HepG2 (cell line): ENCODE results near the gene STK32C. TPM values are rescaled to one million over a fixed set of nuclear protein-coding genes. Genes with fewer than 3 reads are reported as not detected.
"Not testable (repeated sequence)": the region's sequence is repeated elsewhere in the genome, so short reads cannot be mapped to it uniquely, and the experiment has no call there.

Experiments used
- ATAC-seq: fragments of 200-7000 bp; cut with Tn5 transposase; 3 replicates; pipeline ENCODE4 v1.9.1; 2020; ENCODE audit warnings: mild to moderate bottlenecking, moderate library complexity
- BruUV-seq: library from RNA; stranded (reverse); fragments of 400-500 nt; replicated peaks from 2 replicates; lab custom pipeline; 2021; lab: Mats Ljungman, UMichigan
- CTCF ChIA-PET: fragments of 300-600 bp; formaldehyde crosslinking; extraction: SDS; loops from one replicate; lab custom pipeline; 2021; ENCODE audit warnings: low total read pairs, inconsistent platforms, low intra/inter-chr PET ratio; lab: Yijun Ruan, JAX
- POLR2A ChIA-PET: fragments of 350-600 bp; sonication (Branson Sonifier 250); formaldehyde crosslinking; loops from one replicate; lab custom pipeline; 2020; ENCODE audit warnings: antibody characterized with exemption, inconsistent platforms; lab: Yijun Ruan, JAX
- DNase-seq: peaks from one replicate; pipeline ENCODE4 v3.0.0-alpha.2; 2015; ENCODE audit warnings: low spot score
- FAIRE-seq: peaks from 3 replicates; lab custom pipeline; 2011; peaks lifted over from hg19 to GRCh38; lab: Jason Lieb, UNC
- H2AFZ ChIP-seq: one replicate; pipeline ENCODE4 v1.6.1; 2011; ENCODE audit warnings: low read length, inconsistent platforms
- H3K27ac ChIP-seq: fragments of 300-600 bp; 3 replicates; pipeline ENCODE4 v1.8.0; 2011; ENCODE audit warnings: mixed run types, mild to moderate bottlenecking, mixed read lengths, low read length, inconsistent platforms; ENCODE audit not compliant: insufficient read depth; ENCODE audit errors: extremely low read length
- H3K27me3 ChIP-seq, 2 experiments: fragments of 200-600 bp in 1 of 2; 2 replicates in 1 of 2; 3 replicates in 1 of 2; pipeline versions ENCODE4 v1.6.0 to v1.8.0; 2011; ENCODE audit warnings: low read length in 2 of 2, mild to moderate bottlenecking in 2 of 2, moderate library complexity in 2 of 2, inconsistent platforms in 1 of 2; ENCODE audit not compliant: insufficient read depth in 2 of 2, control insufficient read depth in 1 of 2
- H3K36me3 ChIP-seq, 2 experiments: fragments of 200-600 bp in 1 of 2; replicated peaks in 1 of 2; 2 replicates in 1 of 2; 3 replicates in 1 of 2; pipeline versions ENCODE4 v1.5.1 to v1.8.0; 2011; ENCODE audit warnings: low read length in 2 of 2, inconsistent platforms in 1 of 2; ENCODE audit not compliant: insufficient read depth in 2 of 2, control insufficient read depth in 1 of 2
- H3K4me1 ChIP-seq: 2 replicates; pipeline ENCODE4 v1.5.1; 2012; ENCODE audit warnings: low read length, inconsistent platforms; ENCODE audit not compliant: insufficient read depth
- H3K4me2 ChIP-seq: 2 replicates; pipeline ENCODE4 v1.6.0; 2011; ENCODE audit warnings: low read depth, low read length, inconsistent platforms
- H3K4me3 ChIP-seq, 3 experiments: fragments of 200-600 bp in 1 of 3; sonication (generic), shearing (Covaris generic) in 1 of 3; replicated peaks in 1 of 3; 2 replicates each; pipeline ENCODE4 v1.5.1; 2011 to 2016; ENCODE audit warnings: low read length in 3 of 3, inconsistent platforms in 2 of 3, low read depth in 2 of 3, mild to moderate bottlenecking in 2 of 3, control low read depth in 1 of 3, mixed read lengths in 1 of 3; ENCODE audit not compliant: insufficient read depth in 1 of 3
- H3K79me2 ChIP-seq: one replicate; pipeline ENCODE4 v1.6.1; 2011; ENCODE audit warnings: low read length, inconsistent platforms; ENCODE audit not compliant: insufficient read depth
- H3K9ac ChIP-seq: 2 replicates; pipeline ENCODE4 v1.6.0; 2011; ENCODE audit warnings: mild to moderate bottlenecking, low read depth, low read length, inconsistent platforms; ENCODE audit not compliant: insufficient read depth
- H3K9me3 ChIP-seq: 2 replicates; pipeline ENCODE4 v1.5.1; 2012; ENCODE audit warnings: mild to moderate bottlenecking, low read length
- H4K20me1 ChIP-seq: 2 replicates; pipeline ENCODE4 v1.6.0; 2011; ENCODE audit warnings: inconsistent platforms, mild to moderate bottlenecking, low read length, moderate library complexity; ENCODE audit not compliant: insufficient read depth
- ATF2 ChIP-seq: sonication (generic); formaldehyde crosslinking; IDR thresholded peaks from 2 replicates; pipeline ENCODE4 v1.4.0; 2020; ENCODE audit warnings: missing genetic modification reagents
- CBX2 ChIP-seq, 2 experiments: fragments of 200-600 bp in 1 of 2; sonication (generic); formaldehyde crosslinking in 1 of 2; IDR thresholded peaks; 2 replicates each; pipeline versions ENCODE4 v1.7.0 to v1.8.1; 2018 to 2022; ENCODE audit warnings: low read depth in 2 of 2, low read length in 1 of 2, mild to moderate bottlenecking in 1 of 2, missing genetic modification reagents in 1 of 2
- CEBPB ChIP-seq: IDR thresholded peaks from 2 replicates; pipeline ENCODE4 v1.6.1; 2011; ENCODE audit warnings: low read depth, low read length, improper control_type of control experiment, borderline replicate concordance
- HIVEP1 ChIP-seq: sonication (generic); formaldehyde crosslinking; IDR thresholded peaks from 2 replicates; pipeline ENCODE4 v1.4.0; 2020; ENCODE audit warnings: mild to moderate bottlenecking, missing genetic modification reagents
- RBAK ChIP-seq: sonication (generic); formaldehyde crosslinking; IDR thresholded peaks from 2 replicates; pipeline ENCODE4 v1.5.1; 2020; ENCODE audit warnings: mild to moderate bottlenecking, missing genetic modification reagents
- SAFB2 ChIP-seq: sonication (generic); formaldehyde crosslinking; IDR thresholded peaks from 2 replicates; pipeline ENCODE4 v1.5.1; 2020; ENCODE audit warnings: missing genetic modification reagents, low read depth, mild to moderate bottlenecking, borderline replicate concordance
- ZBTB39 ChIP-seq: sonication (generic); formaldehyde crosslinking; IDR thresholded peaks from 2 replicates; pipeline ENCODE4 v1.5.0; 2020; ENCODE audit warnings: missing genetic modification reagents
- ZNF569 ChIP-seq: sonication (generic); formaldehyde crosslinking; IDR thresholded peaks from 2 replicates; pipeline ENCODE4 v1.5.0; 2020; ENCODE audit warnings: mild to moderate bottlenecking, missing genetic modification reagents, moderate library complexity, borderline replicate concordance
- WGBS: methylation state at CpG from one replicate; pipeline ENCODE4 v1.1.6; 2017; ENCODE audit warnings: low lambda C conversion rate; 5-methylcytosine and 5-hydroxymethylcytosine counted together
- in situ Hi-C: cut with HindIII; loops from 2 replicates; pipeline ENCODE4 v1.10.0; 2017; ENCODE audit warnings: low pct_unique_long_range_greater_than_20kb; ENCODE audit not compliant: extremely low pct_ligation_motif_present
- intact Hi-C: fragments of 100-400 bp; cut with micrococcal nuclease; formaldehyde crosslinking; loops from one replicate; pipeline ENCODE4 v1.10.0; 2022; ENCODE audit not compliant: unreplicated experiment
- polyA plus RNA-seq, 8 experiments: library from polyadenylated mRNA; depleted of rRNA in 3 of 8; stranded (reverse) in 7 of 8; unstranded in 1 of 8; fragments of >200 nt; fragmentation: Illumina TruSeq in 4 of 8; extraction: Trizol in 4 of 8; gene quantifications; 2 replicates each; pipeline versions ENCODE4 v1.2.1 to v1.2.3, GENCODE V29; 2011 to 2016; ENCODE audit warnings: low read depth in 4 of 8, missing spikeins in 1 of 8, mixed read lengths in 1 of 8; ENCODE audit not compliant: insufficient read depth in 1 of 8
- total RNA-seq, 5 experiments: library from RNA; depleted of rRNA; stranded (reverse); fragments of >200 nt; fragmentation: Illumina TruSeq; extraction: Trizol; gene quantifications; 2 replicates each; pipeline ENCODE4 v1.2.3, GENCODE V29; 2016; ENCODE audit warnings: low read depth in 1 of 5

The STK32C gene
- total and polyA plus RNA-seq, 2 of the 13 experiments (the other 11 are each of a cell fraction or from before 2014, with no cell fraction given), result 10.9 to 19.4 TPM

GRCh38 chr10:132296666-132297443, 10.9 kb downstream of the STK32C start:
- H3K4me3 ChIP-seq, result no peak overlapping the region
- CTCF ChIA-PET, result no interaction called here
- H3K27me3 ChIP-seq, result no peaks in the 10 kb centered on the region
- FAIRE-seq (no peak), DNase-seq (no peak), ATAC-seq (no peak)
- POLR2A ChIA-PET, result no interaction called here
- no TSS peak for BruUV-seq
- TF ChIP-seq SAFB2 (no peak), CEBPB (no peak), RBAK (CRISPR knock-in tag) (no peak), HIVEP1 (CRISPR knock-in tag) (no peak), ATF2 (CRISPR knock-in tag) (no peak), CBX2 (IDR thresholded peaks at IDR 0.05; ENCODE audit: low read depth, low read length) (no peak), CBX2 (CRISPR knock-in tag; IDR thresholded peaks at IDR 0.05; ENCODE audit: low read depth) (no peak), ZNF569 (CRISPR knock-in tag) (no peak), ZBTB39 (CRISPR knock-in tag) (no peak)
- H2AFZ ChIP-seq, result no peak overlapping the region
- H3K9ac ChIP-seq, result no peak overlapping the region
- H3K4me1 ChIP-seq, result no peaks in the 10 kb centered on the region
- intact Hi-C loops (no loop called here), in situ Hi-C loops (no loop called here)
- H3K36me3 ChIP-seq, result no peaks in the 10 kb centered on the region
- H3K79me2 ChIP-seq, result peaks cover 3% of the 10 kb centered on the region
- no peaks in the 10 kb centered on the region for H4K20me1 ChIP-seq
- H3K4me2 ChIP-seq, result no peak overlapping the region
- no peak overlapping the region for H3K27ac ChIP-seq
- WGBS, result 73% methylated on average over 7 of the region's 28 CpGs
- H3K9me3 ChIP-seq, result no peaks in the 10 kb centered on the region

- BruUV-seq, H3K4me2 ChIP-seq, DNase-seq, intact Hi-C loops, H3K27me3 ChIP-seq, H3K4me3 ChIP-seq, H3K79me2 ChIP-seq, H3K9ac ChIP-seq, FAIRE-seq, H3K4me1 ChIP-seq, CTCF ChIA-PET, H4K20me1 ChIP-seq, H3K9me3 ChIP-seq, in situ Hi-C loops, ATAC-seq, H2AFZ ChIP-seq, H3K36me3 ChIP-seq, H3K27ac ChIP-seq, POLR2A ChIA-PET: not testable (repeated sequence)
- 89% methylated on average over 23 of the region's 23 CpGs for WGBS
Measured at GRCh38 chr10:132295481-132295880, 12.3 kb downstream of the STK32C start.
